Nephron progenitor cell (in vitro differentiated cells): ENCODE measurements around the gene MT3.

Experiments
- DNase-seq: peaks from one replicate; pipeline ENCODE4 v3.0.0; 2021
- H3K27ac Mint-ChIP-seq: 2 replicates; pipeline ENCODE4 v1.8.0; 2021; ENCODE audit warnings: mild to moderate bottlenecking, moderate library complexity, mixed read lengths
- H3K27me3 Mint-ChIP-seq: 2 replicates; pipeline ENCODE4 v1.8.0; 2021; ENCODE audit warnings: mild to moderate bottlenecking, low read depth, mixed read lengths; ENCODE audit not compliant: poor library complexity
- H3K36me3 Mint-ChIP-seq: 2 replicates; pipeline ENCODE4 v1.8.0; 2021; ENCODE audit warnings: low read depth, mixed read lengths
- H3K4me1 Mint-ChIP-seq: 2 replicates; pipeline ENCODE4 v1.8.0; 2021; ENCODE audit warnings: mixed read lengths
- H3K4me3 Mint-ChIP-seq: 2 replicates; pipeline ENCODE4 v1.8.0; 2021; ENCODE audit warnings: mild to moderate bottlenecking, moderate library complexity, mixed read lengths
- H3K9me3 Mint-ChIP-seq: 2 replicates; pipeline ENCODE4 v1.8.0; 2021; ENCODE audit warnings: mild to moderate bottlenecking, moderate library complexity, mixed read lengths
- TF ChIP-seq, protein P1 (sequence below): fragments of 200-600 bp; sonication (generic); IDR thresholded peaks from 2 replicates; pipeline ENCODE4 v1.5.0; 2021; ENCODE audit warnings: antibody characterized with exemption

The MT3 gene

GRCh38 chr16:56589141-56590039 lies at the start of gene MT3:
Gene MT3 (plus strand): TSS chr16:56589528. CDS start chr16:56589591, 63 bp downstream.
- no peak within 1 kb of the TSS for H3K27ac Mint-ChIP-seq
- peaks cover 4% of the 10 kb centered on the region for H3K4me1 Mint-ChIP-seq
- H3K4me3 Mint-ChIP-seq = peak within 1 kb of the TSS; percentile 82
- TF ChIP-seq, protein P1, sequence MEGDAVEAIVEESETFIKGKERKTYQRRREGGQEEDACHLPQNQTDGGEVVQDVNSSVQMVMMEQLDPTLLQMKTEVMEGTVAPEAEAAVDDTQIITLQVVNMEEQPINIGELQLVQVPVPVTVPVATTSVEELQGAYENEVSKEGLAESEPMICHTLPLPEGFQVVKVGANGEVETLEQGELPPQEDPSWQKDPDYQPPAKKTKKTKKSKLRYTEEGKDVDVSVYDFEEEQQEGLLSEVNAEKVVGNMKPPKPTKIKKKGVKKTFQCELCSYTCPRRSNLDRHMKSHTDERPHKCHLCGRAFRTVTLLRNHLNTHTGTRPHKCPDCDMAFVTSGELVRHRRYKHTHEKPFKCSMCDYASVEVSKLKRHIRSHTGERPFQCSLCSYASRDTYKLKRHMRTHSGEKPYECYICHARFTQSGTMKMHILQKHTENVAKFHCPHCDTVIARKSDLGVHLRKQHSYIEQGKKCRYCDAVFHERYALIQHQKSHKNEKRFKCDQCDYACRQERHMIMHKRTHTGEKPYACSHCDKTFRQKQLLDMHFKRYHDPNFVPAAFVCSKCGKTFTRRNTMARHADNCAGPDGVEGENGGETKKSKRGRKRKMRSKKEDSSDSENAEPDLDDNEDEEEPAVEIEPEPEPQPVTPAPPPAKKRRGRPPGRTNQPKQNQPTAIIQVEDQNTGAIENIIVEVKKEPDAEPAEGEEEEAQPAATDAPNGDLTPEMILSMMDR = no peak
- DNase-seq = peak; percentile 59
- no peaks in the 10 kb centered on the region for H3K36me3 Mint-ChIP-seq
- H3K9me3 Mint-ChIP-seq = peaks cover 12% of the 10 kb centered on the region
- H3K27me3 Mint-ChIP-seq = peaks cover 98% of the 10 kb centered on the region

DNA sequence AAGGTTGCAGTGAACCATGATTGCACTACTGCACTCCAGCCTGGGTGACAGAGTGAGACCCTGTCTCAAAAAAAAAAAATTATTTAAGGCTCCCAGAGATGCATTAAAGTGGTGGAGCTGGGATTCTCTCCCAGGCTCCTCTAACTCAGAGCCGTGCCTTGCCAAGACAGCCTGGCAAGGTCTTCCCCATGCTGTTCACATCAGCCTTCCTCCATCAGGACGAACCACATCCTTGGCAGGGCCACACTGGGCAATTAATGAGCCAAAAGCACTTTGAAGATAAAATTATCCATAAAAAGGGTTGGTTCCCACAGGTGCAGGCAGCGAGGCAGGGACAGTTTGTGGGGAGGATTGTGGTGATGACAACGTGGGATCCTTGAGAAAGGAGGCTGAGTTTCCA lies 49.7 kb upstream of the MT3 start:
- H3K27ac Mint-ChIP-seq = no peak overlapping the region
- H3K4me3 Mint-ChIP-seq = no peak overlapping the region
- no peaks in the 10 kb centered on the region for H3K4me1 Mint-ChIP-seq
- TF ChIP-seq, protein P1 = no peak
- peaks cover 10% of the 10 kb centered on the region for H3K27me3 Mint-ChIP-seq
- H3K36me3 Mint-ChIP-seq = no peaks in the 10 kb centered on the region
- DNase-seq = no peak
- H3K9me3 Mint-ChIP-seq = peaks cover 17% of the 10 kb centered on the region

DNA sequence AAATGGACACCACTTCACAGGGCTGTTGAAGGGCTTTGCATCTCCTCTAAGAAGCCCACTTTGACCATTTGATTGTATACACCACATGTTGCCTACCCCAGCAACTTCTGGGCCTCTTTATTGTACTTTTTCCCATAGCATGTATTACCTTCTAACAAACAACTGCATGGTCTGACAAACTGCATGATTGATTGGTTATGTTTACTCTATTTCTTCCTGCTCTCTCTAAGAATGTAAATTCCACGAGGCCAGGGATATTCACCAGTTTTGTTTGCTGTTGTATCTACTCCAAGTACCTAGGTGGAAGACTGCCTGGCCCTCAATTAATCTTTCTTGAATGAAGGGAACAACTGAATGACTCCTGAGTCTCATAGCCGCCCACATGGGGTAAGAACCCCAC lies 47.3 kb upstream of the MT3 start:
- H3K4me3 Mint-ChIP-seq = no peak overlapping the region
- peaks cover 5% of the 10 kb centered on the region for H3K27me3 Mint-ChIP-seq
- peaks cover 17% of the 10 kb centered on the region for H3K9me3 Mint-ChIP-seq
- TF ChIP-seq, protein P1 = no peak
- DNase-seq = no peak
- H3K27ac Mint-ChIP-seq = no peak overlapping the region
- H3K36me3 Mint-ChIP-seq = no peaks in the 10 kb centered on the region
- H3K4me1 Mint-ChIP-seq = peaks cover under 1% of the 10 kb centered on the region

DNA sequence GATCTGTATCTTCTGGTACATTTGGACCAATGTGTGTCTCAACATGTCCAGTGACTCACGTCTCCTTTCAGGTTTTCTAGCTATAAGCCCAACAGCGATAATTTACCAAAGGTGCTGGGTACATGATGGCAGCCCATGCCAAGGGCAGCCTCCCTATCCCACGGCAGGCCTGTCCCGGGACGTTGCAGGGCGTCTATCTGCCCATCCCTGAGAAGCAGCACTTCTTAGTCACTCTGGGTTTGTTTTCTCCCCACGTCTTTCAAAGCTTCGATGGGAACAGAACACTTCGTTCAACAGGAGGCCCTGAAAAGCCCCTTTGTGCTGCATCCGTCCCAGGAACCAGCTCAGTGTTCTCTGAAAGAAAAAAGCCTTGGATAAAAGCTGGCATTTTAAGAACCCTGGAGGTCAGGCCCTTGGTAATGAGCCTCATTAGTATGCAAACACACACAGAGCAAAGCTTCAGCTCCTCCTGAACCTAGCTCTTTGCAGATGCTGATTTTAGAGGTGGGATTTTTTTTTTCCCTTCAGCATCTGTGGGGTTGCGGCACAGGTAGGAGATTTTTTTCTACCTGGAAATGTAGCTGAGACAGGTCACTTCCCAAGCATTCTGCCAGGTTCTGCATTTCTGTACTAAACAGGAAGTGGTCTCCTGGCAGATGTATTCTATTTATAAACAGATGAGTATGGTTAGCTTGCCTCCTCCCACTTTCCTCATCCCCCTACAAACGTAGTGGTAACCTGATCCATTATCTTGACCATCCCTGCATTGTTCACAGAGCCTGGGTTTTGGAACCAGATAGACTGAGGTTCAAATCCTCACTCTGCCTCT lies 42.0 kb upstream of the MT3 start:
- Mint-ChIP-seq H3K4me3 (no peak overlapping the region), H3K9me3 (no peaks in the 10 kb centered on the region), H3K4me1 (peaks cover 25% of the 10 kb centered on the region), H3K27ac (peak overlapping the region; percentile 59), H3K36me3 (no peaks in the 10 kb centered on the region), H3K27me3 (peaks cover 3% of the 10 kb centered on the region)
- TF ChIP-seq, protein P1 = no peak
- DNase-seq = no peak

- Mint-ChIP-seq H3K9me3 (no peaks in the 10 kb centered on the region), H3K27ac (peak overlapping the region; percentile 59), H3K27me3 (peaks cover 3% of the 10 kb centered on the region), H3K36me3 (no peaks in the 10 kb centered on the region), H3K4me1 (peaks cover 26% of the 10 kb centered on the region), H3K4me3 (no peak overlapping the region)
- TF ChIP-seq, protein P1 = no peak
- DNase-seq = no peak
Observed at GRCh38 chr16:56547949-56548567, 41.3 kb upstream of the MT3 start.
